Right lobe of liver (tissue), 4 donors: ENCODE data around the gene ESF1.

Experiments
- CTCF ChIP-seq, 4 donors: fragments of 200-600 bp in 3 of 4; fragments of 450-650 bp in 1 of 4; IDR thresholded peaks; one replicate each; pipeline versions ENCODE4 v1.5.1 to v1.8.0; 2016 to 2022; ENCODE audit warnings: antibody characterized with exemption in 4 of 4, mild to moderate bottlenecking in 2 of 4
- POLR2A ChIP-seq: fragments of 450-650 bp; IDR thresholded peaks from one replicate; pipeline ENCODE4 v1.6.1; 2017; ENCODE audit warnings: antibody characterized with exemption, mild to moderate bottlenecking
- donor health status: DM: no; HTN: no; CAD: no.
- donor health status: DM: no; HTN: no; CAD: no.
- donor health status: DM: no; HTN: yes; CAD: no.

DNA sequence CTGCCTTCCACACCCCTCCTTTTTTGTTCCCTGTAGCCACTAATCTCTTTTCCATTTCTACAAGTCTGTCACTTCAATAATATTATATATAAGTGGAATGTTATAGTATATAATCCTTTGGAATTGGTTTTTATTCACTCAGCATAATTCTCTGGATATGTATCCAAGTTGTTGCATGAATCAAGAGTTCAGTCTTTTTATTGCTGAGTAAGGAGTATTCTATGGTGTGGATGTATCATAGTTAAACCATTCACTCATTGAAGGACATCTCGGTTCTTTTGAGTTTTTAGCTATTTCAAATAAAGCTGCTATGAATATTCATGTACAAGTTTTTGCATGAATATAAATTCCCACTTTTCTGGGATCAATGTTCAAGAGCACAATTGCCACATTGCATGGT lies 76.5 kb downstream of the ESF1 start:
- TF ChIP-seq CTCF (IDR thresholded peaks at IDR 0.05) (no peak), POLR2A (no peak)
